NB4 (cell line): ENCODE data around the gene RCOR1.

Experiments
- CTCF ChIP-seq: IDR thresholded peaks from one replicate; pipeline ENCODE4 v1.5.1; 2012; ENCODE audit warnings: low read depth, low read length
- MAX ChIP-seq: IDR thresholded peaks from 2 replicates; pipeline ENCODE4 v1.6.1; 2011; ENCODE audit warnings: low read depth, low read length
- MYC ChIP-seq: IDR thresholded peaks from 2 replicates; pipeline ENCODE4 v1.6.1; 2011; ENCODE audit warnings: low read depth, low read length
- POLR2A ChIP-seq: IDR thresholded peaks from 2 replicates; pipeline ENCODE4 v1.6.1; 2011; ENCODE audit warnings: mild to moderate bottlenecking; ENCODE audit not compliant: insufficient read length; ENCODE audit errors: extremely low read depth

DNA sequence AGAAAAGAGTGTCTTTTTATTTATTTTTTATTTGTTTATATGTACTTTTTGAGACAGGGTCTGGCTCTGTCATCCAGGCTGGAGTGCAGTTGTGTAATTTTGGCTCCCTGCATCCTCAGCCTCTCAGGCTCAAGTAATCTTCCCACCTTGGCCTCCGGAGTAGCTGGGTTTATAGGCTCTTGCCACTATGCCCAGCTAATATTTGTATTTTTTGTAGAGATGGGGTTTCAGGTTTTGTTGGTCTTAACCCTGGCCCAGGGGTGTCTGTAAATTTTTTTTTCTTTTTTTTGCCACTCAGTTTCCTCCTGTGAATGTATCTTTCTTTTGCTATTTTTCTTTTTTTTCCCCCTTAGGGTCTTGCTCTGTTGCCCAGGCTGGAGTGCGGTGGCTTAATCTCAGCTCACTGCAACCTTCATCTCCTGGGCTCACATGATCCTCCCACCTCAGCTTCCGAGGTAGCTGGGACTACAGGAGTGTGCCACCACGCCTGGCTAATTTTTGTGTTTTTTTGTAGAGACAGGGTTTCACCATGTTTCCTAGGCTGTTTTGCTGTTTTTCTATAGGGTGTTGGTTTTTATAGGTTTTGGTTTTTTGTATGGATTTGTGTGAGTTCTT is 11.0 kb downstream of the RCOR1 start:
- TF ChIP-seq CTCF (no peak), MAX (no peak), POLR2A (no peak), MYC (no peak)
